ENCODE data around the gene IRF7.
"Not testable (repeated sequence)": the region's sequence is repeated elsewhere in the genome, so short reads cannot be mapped to it uniquely, and the experiment has no call there.

IRF7 gene

GRCh38 chr11:615504-616319, at the start of gene IRF7:
Gene IRF7 (minus strand): TSS chr11:615950. CDS start chr11:615364, 586 bp downstream.
- peak; percentile 90 for DNase-seq

- no peak for DNase-seq
Measured at GRCh38 chr11:665062-665703, 49.4 kb upstream of the IRF7 start.

- peak; percentile 23 for DNase-seq
Measured at GRCh38 chr11:662689-663274, 47.0 kb upstream of the IRF7 start.

- no peak for DNase-seq
Measured at GRCh38 chr11:660681-661444, 45.1 kb upstream of the IRF7 start.

GRCh38 chr11:660281-660680, 44.5 kb upstream of the IRF7 start:
- DNase-seq = no peak

GRCh38 chr11:659532-660085, 43.9 kb upstream of the IRF7 start:
- no peak for DNase-seq

GRCh38 chr11:657691-658126, 42.0 kb upstream of the IRF7 start:
- DNase-seq = no peak

- DNase-seq = no peak
Measured at GRCh38 chr11:656866-657265, 41.1 kb upstream of the IRF7 start.

GRCh38 chr11:656426-656825, 40.7 kb upstream of the IRF7 start:
- DNase-seq = no peak

- DNase-seq = no peak
Measured at GRCh38 chr11:655036-655726, 39.4 kb upstream of the IRF7 start.

- not testable (repeated sequence) for DNase-seq
Measured at GRCh38 chr11:654444-654843, 38.7 kb upstream of the IRF7 start.

- DNase-seq = no peak
Measured at GRCh38 chr11:653837-654236, 38.1 kb upstream of the IRF7 start.

- DNase-seq = not testable (repeated sequence)
Measured at GRCh38 chr11:653136-653535, 37.4 kb upstream of the IRF7 start.

- no peak for DNase-seq
Measured at GRCh38 chr11:650482-650881, 34.7 kb upstream of the IRF7 start.

GRCh38 chr11:647672-648158, 32.0 kb upstream of the IRF7 start:
- DNase-seq = not testable (repeated sequence)

- no peak for DNase-seq
Measured at GRCh38 chr11:646214-646613, 30.5 kb upstream of the IRF7 start.

- peak; percentile 23 for DNase-seq
Measured at GRCh38 chr11:645536-645935, 29.8 kb upstream of the IRF7 start.

GRCh38 chr11:643849-644738, 28.3 kb upstream of the IRF7 start:
- DNase-seq = no peak

GRCh38 chr11:643366-643765, 27.6 kb upstream of the IRF7 start:
- DNase-seq = no peak

GRCh38 chr11:641806-642370, 26.1 kb upstream of the IRF7 start:
- no peak for DNase-seq
